ENCODE measurements around the gene HLA-DMB. TPM values are rescaled to one million over a fixed set of nuclear protein-coding genes. Genes with fewer than 3 reads are reported as not detected.

HLA-DMB gene
- total and polyA plus RNA-seq, 4 donors = 2.8 to 13.1 (median 7.7) TPM

DNA sequence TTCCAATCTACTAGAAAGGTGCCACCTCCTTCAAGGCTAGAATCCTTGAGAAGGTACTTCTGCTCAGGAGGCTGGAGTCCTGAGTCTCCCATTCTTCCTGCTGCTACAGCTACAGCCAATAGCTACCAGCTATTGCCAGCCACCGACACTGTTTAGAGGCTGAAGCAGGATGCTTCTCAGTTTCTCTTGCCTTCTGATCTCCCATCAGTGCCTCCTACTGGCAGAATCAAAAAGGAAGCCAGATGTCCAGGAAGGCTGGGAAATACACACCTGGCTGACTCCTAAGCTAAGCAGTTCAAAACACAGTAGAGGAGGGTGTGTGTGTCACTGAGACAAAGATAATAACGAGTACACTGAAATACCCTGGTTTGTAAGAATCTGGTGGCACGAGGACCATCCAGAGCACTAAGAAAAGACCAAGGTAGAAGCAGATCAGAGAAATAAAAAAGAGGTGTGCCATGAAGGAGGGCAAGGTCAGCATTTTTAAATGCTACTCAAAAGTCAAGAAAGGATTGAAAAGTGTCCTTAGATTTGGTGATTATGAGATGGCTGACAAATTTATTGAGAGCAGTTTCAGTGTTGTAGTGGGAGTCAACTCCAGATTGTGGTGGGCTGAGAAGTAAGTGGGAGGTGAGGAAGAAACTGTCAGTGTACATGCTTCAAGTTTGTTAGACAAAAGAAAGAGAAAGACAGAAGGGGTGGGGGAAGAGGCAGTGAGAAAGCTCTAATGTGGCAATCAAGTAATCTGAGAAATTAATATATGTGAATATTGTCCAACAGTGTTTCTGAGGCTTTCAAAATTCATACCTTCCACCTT, 14.4 kb upstream of the HLA-DMB start:
- Histone ChIP-seq H3K27me3 (ENCODE audit: control insufficient read depth in 4 of 4, insufficient read depth in 4 of 4, low read length in 3 of 4) (no peaks in the 10 kb centered on the region), H3K9ac (ENCODE audit: low read depth in 1 of 2, low read length in 2 of 2) (no peak overlapping the region), H3K36me3 (ENCODE audit: control insufficient read depth in 4 of 4, insufficient read depth in 3 of 4, low read depth in 1 of 4, low read length in 3 of 4) (no peaks in the 10 kb centered on the region), H3K4me1 (ENCODE audit: control insufficient read depth in 4 of 4, insufficient read depth in 4 of 4, low read length in 3 of 4) (peaks cover 0 to 4% (median 1%) of the 10 kb centered on the region in 4 donors), H3K9me3 (ENCODE audit: control insufficient read depth in 4 of 4, low read length in 3 of 4) (no peaks in the 10 kb centered on the region), H3K27ac (ENCODE audit: low read depth in 1 of 2, low read length in 2 of 2) (no peak overlapping the region), H3K4me3 (ENCODE audit: low read depth in 1 of 3, low read length in 3 of 3) (no peak overlapping the region)
- no peak for DNase-seq (ENCODE audit: low spot score)
- TF ChIP-seq GABPA (IDR thresholded peaks at IDR 0.05 in 1 of 2, conservative IDR thresholded peaks at IDR 0.05 in 1 of 2) (no peak), HNF4A (conservative IDR thresholded peaks at IDR 0.05) (no peak), HNF4G (IDR thresholded peaks at IDR 0.05) (no peak), RAD21 (IDR thresholded peaks at IDR 0.05) (peak in 1 of 2 donors; percentile 60), FOXA2 (IDR thresholded peaks at IDR 0.05) (no peak), RXRA (IDR thresholded peaks at IDR 0.05) (no peak), EGR1 (IDR thresholded peaks at IDR 0.05; ENCODE audit: low read depth in 2 of 2) (no peak), FOXA1 (IDR thresholded peaks at IDR 0.05) (no peak), SP1 (IDR thresholded peaks at IDR 0.05) (no peak), TAF1 (conservative IDR thresholded peaks at IDR 0.05) (no peak)
- TF ChIP-seq, protein P1, sequence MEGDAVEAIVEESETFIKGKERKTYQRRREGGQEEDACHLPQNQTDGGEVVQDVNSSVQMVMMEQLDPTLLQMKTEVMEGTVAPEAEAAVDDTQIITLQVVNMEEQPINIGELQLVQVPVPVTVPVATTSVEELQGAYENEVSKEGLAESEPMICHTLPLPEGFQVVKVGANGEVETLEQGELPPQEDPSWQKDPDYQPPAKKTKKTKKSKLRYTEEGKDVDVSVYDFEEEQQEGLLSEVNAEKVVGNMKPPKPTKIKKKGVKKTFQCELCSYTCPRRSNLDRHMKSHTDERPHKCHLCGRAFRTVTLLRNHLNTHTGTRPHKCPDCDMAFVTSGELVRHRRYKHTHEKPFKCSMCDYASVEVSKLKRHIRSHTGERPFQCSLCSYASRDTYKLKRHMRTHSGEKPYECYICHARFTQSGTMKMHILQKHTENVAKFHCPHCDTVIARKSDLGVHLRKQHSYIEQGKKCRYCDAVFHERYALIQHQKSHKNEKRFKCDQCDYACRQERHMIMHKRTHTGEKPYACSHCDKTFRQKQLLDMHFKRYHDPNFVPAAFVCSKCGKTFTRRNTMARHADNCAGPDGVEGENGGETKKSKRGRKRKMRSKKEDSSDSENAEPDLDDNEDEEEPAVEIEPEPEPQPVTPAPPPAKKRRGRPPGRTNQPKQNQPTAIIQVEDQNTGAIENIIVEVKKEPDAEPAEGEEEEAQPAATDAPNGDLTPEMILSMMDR (IDR thresholded peaks at IDR 0.05; ENCODE audit: low read depth, low read length, missing input control) = peak; percentile 22
- TF ChIP-seq, protein P2, sequence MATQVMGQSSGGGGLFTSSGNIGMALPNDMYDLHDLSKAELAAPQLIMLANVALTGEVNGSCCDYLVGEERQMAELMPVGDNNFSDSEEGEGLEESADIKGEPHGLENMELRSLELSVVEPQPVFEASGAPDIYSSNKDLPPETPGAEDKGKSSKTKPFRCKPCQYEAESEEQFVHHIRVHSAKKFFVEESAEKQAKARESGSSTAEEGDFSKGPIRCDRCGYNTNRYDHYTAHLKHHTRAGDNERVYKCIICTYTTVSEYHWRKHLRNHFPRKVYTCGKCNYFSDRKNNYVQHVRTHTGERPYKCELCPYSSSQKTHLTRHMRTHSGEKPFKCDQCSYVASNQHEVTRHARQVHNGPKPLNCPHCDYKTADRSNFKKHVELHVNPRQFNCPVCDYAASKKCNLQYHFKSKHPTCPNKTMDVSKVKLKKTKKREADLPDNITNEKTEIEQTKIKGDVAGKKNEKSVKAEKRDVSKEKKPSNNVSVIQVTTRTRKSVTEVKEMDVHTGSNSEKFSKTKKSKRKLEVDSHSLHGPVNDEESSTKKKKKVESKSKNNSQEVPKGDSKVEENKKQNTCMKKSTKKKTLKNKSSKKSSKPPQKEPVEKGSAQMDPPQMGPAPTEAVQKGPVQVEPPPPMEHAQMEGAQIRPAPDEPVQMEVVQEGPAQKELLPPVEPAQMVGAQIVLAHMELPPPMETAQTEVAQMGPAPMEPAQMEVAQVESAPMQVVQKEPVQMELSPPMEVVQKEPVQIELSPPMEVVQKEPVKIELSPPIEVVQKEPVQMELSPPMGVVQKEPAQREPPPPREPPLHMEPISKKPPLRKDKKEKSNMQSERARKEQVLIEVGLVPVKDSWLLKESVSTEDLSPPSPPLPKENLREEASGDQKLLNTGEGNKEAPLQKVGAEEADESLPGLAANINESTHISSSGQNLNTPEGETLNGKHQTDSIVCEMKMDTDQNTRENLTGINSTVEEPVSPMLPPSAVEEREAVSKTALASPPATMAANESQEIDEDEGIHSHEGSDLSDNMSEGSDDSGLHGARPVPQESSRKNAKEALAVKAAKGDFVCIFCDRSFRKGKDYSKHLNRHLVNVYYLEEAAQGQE (IDR thresholded peaks at IDR 0.05) = no peak
- TF ChIP-seq, protein P3, sequence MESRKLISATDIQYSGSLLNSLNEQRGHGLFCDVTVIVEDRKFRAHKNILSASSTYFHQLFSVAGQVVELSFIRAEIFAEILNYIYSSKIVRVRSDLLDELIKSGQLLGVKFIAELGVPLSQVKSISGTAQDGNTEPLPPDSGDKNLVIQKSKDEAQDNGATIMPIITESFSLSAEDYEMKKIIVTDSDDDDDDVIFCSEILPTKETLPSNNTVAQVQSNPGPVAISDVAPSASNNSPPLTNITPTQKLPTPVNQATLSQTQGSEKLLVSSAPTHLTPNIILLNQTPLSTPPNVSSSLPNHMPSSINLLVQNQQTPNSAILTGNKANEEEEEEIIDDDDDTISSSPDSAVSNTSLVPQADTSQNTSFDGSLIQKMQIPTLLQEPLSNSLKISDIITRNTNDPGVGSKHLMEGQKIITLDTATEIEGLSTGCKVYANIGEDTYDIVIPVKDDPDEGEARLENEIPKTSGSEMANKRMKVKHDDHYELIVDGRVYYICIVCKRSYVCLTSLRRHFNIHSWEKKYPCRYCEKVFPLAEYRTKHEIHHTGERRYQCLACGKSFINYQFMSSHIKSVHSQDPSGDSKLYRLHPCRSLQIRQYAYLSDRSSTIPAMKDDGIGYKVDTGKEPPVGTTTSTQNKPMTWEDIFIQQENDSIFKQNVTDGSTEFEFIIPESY (IDR thresholded peaks at IDR 0.05) = no peak
- TF ChIP-seq, protein P4, sequence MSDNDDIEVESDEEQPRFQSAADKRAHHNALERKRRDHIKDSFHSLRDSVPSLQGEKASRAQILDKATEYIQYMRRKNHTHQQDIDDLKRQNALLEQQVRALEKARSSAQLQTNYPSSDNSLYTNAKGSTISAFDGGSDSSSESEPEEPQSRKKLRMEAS (IDR thresholded peaks at IDR 0.05) = no peak
- 46% methylated on average over 3 of the region's 3 CpGs for WGBS

DNA sequence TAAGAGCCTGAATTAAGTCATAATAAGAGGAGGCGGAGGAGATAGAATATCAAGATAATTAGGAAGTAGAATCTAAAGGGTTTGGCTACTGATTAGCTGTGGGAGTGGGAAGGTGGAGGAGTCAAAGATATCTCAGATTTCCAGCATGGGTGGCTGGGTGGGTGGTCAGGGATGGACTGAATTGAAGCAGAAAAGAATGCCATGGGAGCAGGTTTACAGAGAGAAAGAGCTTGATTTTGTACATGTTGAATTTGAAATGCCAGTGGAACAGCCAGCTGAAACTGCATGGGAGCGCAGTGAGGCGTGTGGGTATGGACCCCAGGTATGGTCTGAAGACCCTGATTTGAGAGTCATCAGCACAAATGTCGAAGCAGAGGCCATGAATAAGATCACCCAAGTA, 13.4 kb upstream of the HLA-DMB start:
- Histone ChIP-seq H3K27me3 (ENCODE audit: control insufficient read depth in 4 of 4, insufficient read depth in 4 of 4, low read length in 3 of 4) (no peaks in the 10 kb centered on the region), H3K4me3 (ENCODE audit: low read depth in 1 of 3, low read length in 3 of 3) (no peak overlapping the region), H3K36me3 (ENCODE audit: control insufficient read depth in 4 of 4, insufficient read depth in 3 of 4, low read depth in 1 of 4, low read length in 3 of 4) (no peaks in the 10 kb centered on the region), H3K4me1 (ENCODE audit: control insufficient read depth in 4 of 4, insufficient read depth in 4 of 4, low read length in 3 of 4) (peaks cover 0 to 4% (median 1%) of the 10 kb centered on the region in 4 donors), H3K9me3 (ENCODE audit: control insufficient read depth in 4 of 4, low read length in 3 of 4) (no peaks in the 10 kb centered on the region), H3K27ac (ENCODE audit: low read depth in 1 of 2, low read length in 2 of 2) (no peak overlapping the region), H3K9ac (ENCODE audit: low read depth in 1 of 2, low read length in 2 of 2) (no peak overlapping the region)
- 94% methylated on average over 4 of the region's 4 CpGs for WGBS
- DNase-seq (ENCODE audit: low spot score) = no peak
- TF ChIP-seq, protein P3 (IDR thresholded peaks at IDR 0.05) = no peak
- TF ChIP-seq TAF1 (conservative IDR thresholded peaks at IDR 0.05) (no peak), FOXA1 (IDR thresholded peaks at IDR 0.05) (no peak), SP1 (IDR thresholded peaks at IDR 0.05) (no peak), RXRA (IDR thresholded peaks at IDR 0.05) (no peak), HNF4G (IDR thresholded peaks at IDR 0.05) (no peak), YY1 (IDR thresholded peaks at IDR 0.05) (no peak), EGR1 (IDR thresholded peaks at IDR 0.05; ENCODE audit: low read depth in 2 of 2) (no peak), HNF4A (conservative IDR thresholded peaks at IDR 0.05) (no peak), NR2F2 (IDR thresholded peaks at IDR 0.05) (no peak)
- TF ChIP-seq, protein P4 (IDR thresholded peaks at IDR 0.05) = no peak
- TF ChIP-seq, protein P2 (IDR thresholded peaks at IDR 0.05) = no peak

Measured in liver (tissue), 9 donors.